ENCODE measurements around the gene BAHD1.
"Not testable (repeated sequence)": the region's sequence is repeated elsewhere in the genome, so short reads cannot be mapped to it uniquely, and the experiment has no call there.

The BAHD1 gene

GRCh38 chr15:40445421-40445922 is 4.7 kb downstream of the BAHD1 start:
- no peak for DNase-seq (ENCODE audit: low spot score)

DNA sequence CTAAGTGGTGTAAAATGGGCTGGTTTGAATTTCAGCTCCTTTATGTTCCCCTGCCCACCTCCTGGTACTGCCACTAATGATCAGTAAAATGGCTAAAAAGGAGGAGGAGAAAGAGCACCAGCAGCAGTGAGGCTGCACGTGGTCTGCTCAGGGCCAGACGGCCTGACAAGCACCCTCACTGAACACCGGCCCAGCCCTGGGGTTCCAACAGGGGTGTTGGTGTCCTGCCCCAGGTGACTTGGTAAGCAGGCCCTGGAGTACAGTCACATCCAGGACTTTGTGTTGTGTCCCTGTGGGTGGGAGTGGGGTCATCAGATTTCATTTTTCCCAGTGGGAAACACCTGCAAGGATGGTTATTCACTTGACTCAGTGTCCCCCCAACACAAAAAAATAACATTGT is 5.4 kb downstream of the BAHD1 start:
- DNase-seq (ENCODE audit: low spot score): no peak

GRCh38 chr15:40448354-40448753 is 7.6 kb downstream of the BAHD1 start:
- no peak for DNase-seq (ENCODE audit: low spot score)

DNA sequence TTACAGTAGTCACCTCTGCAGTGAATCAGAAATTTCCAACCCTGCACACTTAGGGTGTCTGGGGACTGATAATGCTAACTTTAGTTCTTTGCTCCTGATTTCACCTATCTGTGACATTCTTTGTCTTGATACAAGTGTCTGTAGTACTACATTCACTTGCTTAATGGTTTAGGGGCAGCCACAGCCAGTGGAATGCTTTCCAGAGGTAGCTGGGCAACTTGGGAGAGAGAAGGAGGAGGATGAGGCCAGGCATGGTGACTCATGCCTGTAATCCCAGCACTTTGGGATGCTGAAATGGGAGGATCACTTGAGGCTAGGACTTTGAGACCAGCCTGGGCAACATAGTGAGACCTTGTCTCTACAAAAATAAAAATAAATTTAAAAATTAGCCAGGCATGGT is 8.5 kb downstream of the BAHD1 start:
- DNase-seq (ENCODE audit: low spot score): no peak

GRCh38 chr15:40450047-40450446 is 9.3 kb downstream of the BAHD1 start:
- DNase-seq (ENCODE audit: low spot score): no peak

GRCh38 chr15:40451527-40452158 is 10.9 kb downstream of the BAHD1 start:
- no peak for DNase-seq (ENCODE audit: low spot score)

- no peak for DNase-seq (ENCODE audit: low spot score)
Observed at GRCh38 chr15:40452296-40453090, 11.7 kb downstream of the BAHD1 start.

- DNase-seq (ENCODE audit: low spot score): not testable (repeated sequence)
Observed at GRCh38 chr15:40453941-40454340, 13.2 kb downstream of the BAHD1 start.

GRCh38 chr15:40454904-40455391 is 14.2 kb downstream of the BAHD1 start:
- DNase-seq (ENCODE audit: low spot score): no peak

DNA sequence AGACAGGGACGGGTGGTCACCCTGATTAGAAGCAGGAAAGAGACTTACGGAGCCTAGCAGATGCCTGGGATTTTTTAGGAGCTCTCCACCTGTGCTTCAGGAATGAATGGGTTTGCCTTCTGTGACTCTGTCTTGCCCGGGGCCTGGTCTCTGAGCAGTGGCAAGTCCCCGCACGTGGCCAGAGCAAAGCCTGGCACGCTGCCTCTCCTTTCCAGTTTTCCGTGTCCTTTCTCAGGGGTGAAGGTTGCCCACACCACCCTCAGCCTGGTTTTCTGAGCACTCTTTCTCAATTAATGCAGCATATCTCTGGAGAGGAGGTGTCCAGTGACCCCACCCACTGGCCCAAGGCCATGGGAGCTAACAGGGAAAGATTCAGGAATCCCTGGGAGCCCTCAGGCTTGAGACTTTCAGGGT is 15.6 kb downstream of the BAHD1 start:
- no peak for DNase-seq (ENCODE audit: low spot score)

GRCh38 chr15:40456738-40457137 is 16.0 kb downstream of the BAHD1 start:
- DNase-seq (ENCODE audit: low spot score): no peak

GRCh38 chr15:40458495-40459371 is 18.0 kb downstream of the BAHD1 start:
- no peak for DNase-seq (ENCODE audit: low spot score)

DNA sequence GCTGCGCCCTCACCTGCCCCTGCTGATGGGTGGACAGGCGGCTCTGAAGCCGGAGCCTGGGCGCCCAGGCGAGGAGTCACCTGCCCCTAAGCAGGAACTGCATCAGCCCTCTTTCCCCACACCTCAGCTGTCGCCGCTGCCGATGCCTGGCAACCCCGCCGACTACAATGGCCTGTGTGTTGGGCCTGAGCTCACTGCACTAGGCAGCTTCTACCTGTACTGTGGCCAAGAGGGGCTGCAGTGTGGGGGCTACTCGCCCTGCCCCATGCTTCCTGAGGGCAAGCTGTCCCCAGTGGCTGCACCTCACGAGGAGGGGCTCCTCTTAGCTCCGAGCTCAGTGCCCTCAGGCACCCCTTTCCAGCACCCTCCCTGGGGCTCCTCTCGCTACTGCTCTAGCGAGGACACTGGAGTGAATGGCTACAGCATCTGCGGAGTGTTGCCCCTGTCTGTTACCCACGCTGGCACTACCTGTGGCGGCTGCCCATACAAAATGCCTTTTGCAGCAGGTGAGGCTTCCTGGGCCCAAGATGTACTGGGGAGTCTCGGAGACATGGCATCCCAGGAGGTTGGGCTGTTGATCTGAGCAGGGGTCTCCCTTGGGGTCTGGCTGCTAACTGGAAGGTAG is 18.8 kb downstream of the BAHD1 start:
- DNase-seq (ENCODE audit: low spot score): no peak

GRCh38 chr15:40460404-40460803 is 19.7 kb downstream of the BAHD1 start:
- DNase-seq (ENCODE audit: low spot score): no peak

- DNase-seq (ENCODE audit: low spot score): no peak
Observed at GRCh38 chr15:40461958-40462357, 21.2 kb downstream of the BAHD1 start.

DNA sequence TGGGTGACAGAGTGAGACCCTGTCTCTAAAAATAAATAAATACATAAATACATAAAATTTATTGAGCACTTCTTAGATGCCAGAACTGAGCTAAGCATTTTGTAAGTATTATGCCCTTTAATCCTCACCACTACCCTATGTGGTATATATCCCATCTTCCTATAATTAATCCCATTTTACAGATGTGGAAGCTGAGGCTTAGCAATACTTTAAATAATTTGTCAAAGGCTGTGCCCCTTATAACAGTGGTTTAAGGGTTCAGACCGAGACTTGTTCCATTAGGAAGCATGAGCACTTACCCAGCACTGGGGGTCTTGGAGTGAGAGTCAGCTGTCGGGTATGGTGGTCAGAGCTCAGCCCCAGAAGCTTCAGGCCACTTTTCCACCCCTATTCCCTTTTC is 22.5 kb downstream of the BAHD1 start:
- no peak for DNase-seq (ENCODE audit: low spot score)

DNA sequence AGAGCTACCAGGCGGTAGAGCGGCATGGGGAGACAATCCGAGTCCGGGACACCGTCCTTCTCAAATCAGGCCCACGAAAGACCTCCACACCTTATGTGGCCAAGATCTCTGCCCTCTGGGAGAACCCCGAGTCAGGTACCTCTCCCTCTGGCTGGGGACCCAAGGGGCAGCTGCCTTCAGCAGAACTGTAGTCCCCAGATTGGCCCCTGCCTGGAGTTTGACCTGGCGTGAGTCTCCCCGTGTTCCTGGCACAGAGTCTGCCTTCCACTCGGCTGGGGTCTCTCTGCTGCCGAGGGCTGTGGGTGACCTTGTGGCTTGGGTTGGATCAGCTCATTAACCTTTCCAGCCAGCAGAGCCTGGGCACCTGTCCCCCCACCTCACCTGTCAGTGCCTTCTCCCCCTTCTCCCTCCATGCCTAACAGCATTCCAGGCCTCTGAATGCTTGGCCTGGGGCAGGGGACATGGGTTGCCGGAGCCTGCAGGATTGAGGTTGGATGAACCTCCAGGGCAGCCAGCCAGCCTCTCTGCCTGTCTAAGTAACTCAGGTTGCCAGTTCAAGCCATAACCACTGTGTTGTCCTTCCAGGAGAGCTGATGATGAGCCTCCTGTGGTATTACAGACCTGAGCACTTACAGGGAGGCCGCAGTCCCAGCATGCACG is 23.3 kb downstream of the BAHD1 start:
- DNase-seq (ENCODE audit: low spot score): no peak

DNA sequence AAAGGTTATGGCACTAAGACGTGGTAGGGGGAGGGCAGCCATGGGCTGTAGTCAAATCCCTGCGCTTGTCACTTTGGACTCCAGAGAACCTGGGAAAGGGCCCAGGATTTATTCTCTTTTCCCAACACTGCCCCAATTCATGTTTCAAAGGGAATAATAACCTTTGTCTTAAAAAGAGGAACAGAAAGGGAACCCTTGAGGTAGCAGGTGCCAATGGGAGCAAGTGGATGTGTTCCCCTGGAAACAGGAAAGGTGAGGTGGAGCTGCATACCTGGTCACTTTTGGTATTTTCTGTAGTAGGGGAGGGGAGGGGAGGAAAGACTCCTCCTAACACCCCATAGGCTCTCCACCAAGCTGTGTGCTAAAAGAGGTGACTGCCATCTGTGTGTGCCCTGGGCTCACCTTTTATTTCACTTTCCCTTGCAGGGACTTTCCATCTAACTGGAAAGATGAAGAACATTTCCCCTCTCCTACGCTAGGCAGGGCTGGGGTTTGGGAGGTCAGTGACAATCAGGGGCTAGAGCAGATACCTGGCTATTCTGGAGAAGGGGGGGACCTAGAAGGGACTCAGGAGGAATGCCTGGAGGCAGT is 23.9 kb downstream of the BAHD1 start:
- no peak for DNase-seq (ENCODE audit: low spot score)

GRCh38 chr15:40465939-40466338 is 25.2 kb downstream of the BAHD1 start:
- DNase-seq (ENCODE audit: low spot score): no peak

GRCh38 chr15:40466426-40467260 is 25.9 kb downstream of the BAHD1 start:
- DNase-seq (ENCODE audit: low spot score): no peak

Measured in putamen (tissue), 1 donor.